Measurements from ENCODE around the gene RNF225. TPM values are rescaled to one million over a fixed set of nuclear protein-coding genes. Genes with fewer than 3 reads are reported as not detected.

RNF225 gene
- total RNA-seq, 1 donor from 2014 or later = 0.36 TPM

DNA sequence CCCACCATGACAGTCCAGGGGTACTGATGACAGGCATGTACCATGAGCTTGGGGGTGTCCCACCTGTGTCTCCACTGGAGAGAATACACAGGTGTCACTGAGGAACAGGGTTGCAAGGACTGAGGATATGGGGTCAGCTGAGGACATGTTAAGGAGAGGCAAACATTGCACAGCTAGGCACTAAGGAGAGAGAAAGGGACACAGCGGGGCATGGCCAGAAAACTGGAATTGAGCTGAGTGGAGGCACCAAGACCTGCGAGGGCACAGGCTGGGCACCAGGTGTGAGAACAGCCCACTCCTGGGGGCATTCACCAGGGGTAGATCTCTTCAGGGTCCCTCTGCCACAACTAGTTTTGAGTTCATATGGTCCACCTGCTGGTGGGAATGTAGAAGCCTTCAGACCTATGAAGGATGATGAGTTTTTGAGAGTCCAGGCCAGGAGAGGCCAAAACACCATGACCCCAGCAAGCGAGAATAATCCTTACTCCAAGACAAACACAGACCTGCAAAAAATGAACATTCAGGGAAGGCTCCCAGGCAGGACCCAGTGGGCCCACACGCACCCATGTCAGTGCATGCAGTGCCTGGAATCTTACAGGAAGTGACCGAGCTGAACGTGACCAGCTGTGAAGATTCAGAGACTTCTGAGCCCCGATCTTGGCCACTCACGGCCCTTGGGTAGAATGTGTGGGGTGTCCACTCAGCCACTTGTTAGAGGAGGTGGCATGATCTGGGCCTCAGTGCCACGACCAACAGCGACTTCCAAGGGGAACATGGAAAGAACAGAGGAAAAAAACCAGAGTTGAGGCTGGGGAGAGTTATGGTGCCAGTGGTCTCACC, 11.6 kb downstream of the RNF225 start:
- Histone ChIP-seq H3K4me1 (ENCODE audit: insufficient read depth, low read length) (peaks cover 16% of the 10 kb centered on the region), H3K36me3 (ENCODE audit: insufficient read depth, low read length) (no peaks in the 10 kb centered on the region), H3K79me2 (ENCODE audit: insufficient read depth, low read length) (peaks cover 28% of the 10 kb centered on the region), H3K4me3 (ENCODE audit: insufficient read depth, low read depth, low read length) (peak overlapping the region; percentile 75), H3K9ac (ENCODE audit: low read length) (peak overlapping the region; percentile 86), H2AFZ (ENCODE audit: low read depth, low read length) (no peak overlapping the region), H3K9me3 (ENCODE audit: insufficient read depth, low read depth, low read length) (no peaks in the 10 kb centered on the region), H3K27me3 (ENCODE audit: insufficient read depth, low read length) (no peaks in the 10 kb centered on the region), H3K27ac (ENCODE audit: low read depth, low read length) (no peak overlapping the region), H4K20me1 (ENCODE audit: insufficient read depth, low read length) (no peaks in the 10 kb centered on the region), H3K4me2 (ENCODE audit: low read length) (peak overlapping the region; percentile 93)
- TF ChIP-seq CTCF (IDR thresholded peaks at IDR 0.05; ENCODE audit: insufficient read depth, low read depth, low read length) (peak; percentile 20), EZH2 (IDR thresholded peaks at IDR 0.05; ENCODE audit: insufficient read depth, low read length) (no peak)
- Mint-ChIP-seq H3K9me3 (ENCODE audit: unreplicated experiment) (no peaks in the 10 kb centered on the region), H3K27ac (ENCODE audit: unreplicated experiment) (peak overlapping the region; percentile 16), H3K27me3 (ENCODE audit: low read depth, unreplicated experiment) (no peaks in the 10 kb centered on the region), H3K36me3 (ENCODE audit: low read depth, unreplicated experiment) (no peaks in the 10 kb centered on the region), H3K4me1 (ENCODE audit: low read depth, unreplicated experiment) (peaks cover 3% of the 10 kb centered on the region), H3K4me3 (ENCODE audit: unreplicated experiment) (peak overlapping the region; percentile 90)
- FAIRE-seq (no peak), DNase-seq (ENCODE audit: low read depth) (no peak)

DNA sequence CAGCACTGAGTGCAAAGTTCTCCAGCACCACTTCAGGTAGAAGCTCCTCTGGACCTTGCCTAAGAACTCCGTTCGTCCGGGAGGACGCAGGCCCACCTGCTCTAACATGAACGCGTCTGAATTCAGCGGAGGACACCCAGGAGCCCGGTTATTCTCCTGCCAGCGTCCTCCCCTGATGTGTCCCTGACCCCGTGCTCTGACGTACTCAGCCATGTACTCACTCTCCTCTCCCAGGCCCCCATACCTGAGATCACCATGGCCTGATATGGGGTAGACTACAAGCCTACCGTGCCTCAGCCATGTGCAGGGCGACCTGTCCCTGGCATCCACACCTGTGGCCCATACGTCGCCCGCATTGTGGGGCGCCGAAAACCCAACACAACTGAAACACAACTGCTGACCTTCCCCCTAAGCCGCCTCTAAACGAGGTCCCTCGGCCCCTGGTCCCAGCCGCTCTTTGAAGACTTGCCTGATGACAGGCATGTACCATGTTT, 12.2 kb downstream of the RNF225 start:
- peak overlapping the region; percentile 75 for H3K4me3 ChIP-seq (ENCODE audit: insufficient read depth, low read depth, low read length)
- H3K27ac ChIP-seq (ENCODE audit: low read depth, low read length) = peak overlapping the region; percentile 74
- H3K79me2 ChIP-seq (ENCODE audit: insufficient read depth, low read length) = peaks cover 28% of the 10 kb centered on the region
- H3K9ac ChIP-seq (ENCODE audit: low read length) = peak overlapping the region; percentile 86
- no peaks in the 10 kb centered on the region for H4K20me1 ChIP-seq (ENCODE audit: insufficient read depth, low read length)
- Mint-ChIP-seq H3K4me3 (ENCODE audit: unreplicated experiment) (peak overlapping the region; percentile 90), H3K27ac (ENCODE audit: unreplicated experiment) (peak overlapping the region; percentile 83), H3K9me3 (ENCODE audit: unreplicated experiment) (no peaks in the 10 kb centered on the region), H3K36me3 (ENCODE audit: low read depth, unreplicated experiment) (no peaks in the 10 kb centered on the region), H3K27me3 (ENCODE audit: low read depth, unreplicated experiment) (no peaks in the 10 kb centered on the region), H3K4me1 (ENCODE audit: low read depth, unreplicated experiment) (peaks cover 3% of the 10 kb centered on the region)
- no peaks in the 10 kb centered on the region for H3K36me3 ChIP-seq (ENCODE audit: insufficient read depth, low read length)
- peaks cover 15% of the 10 kb centered on the region for H3K4me1 ChIP-seq (ENCODE audit: insufficient read depth, low read length)
- no peaks in the 10 kb centered on the region for H3K27me3 ChIP-seq (ENCODE audit: insufficient read depth, low read length)
- FAIRE-seq = no peak
- DNase-seq (ENCODE audit: low read depth) = no peak
- no peaks in the 10 kb centered on the region for H3K9me3 ChIP-seq (ENCODE audit: insufficient read depth, low read depth, low read length)
- peak overlapping the region; percentile 93 for H3K4me2 ChIP-seq (ENCODE audit: low read length)
- peak overlapping the region; percentile 98 for H2AFZ ChIP-seq (ENCODE audit: low read depth, low read length)
- no peak for TF ChIP-seq EZH2 (IDR thresholded peaks at IDR 0.05; ENCODE audit: insufficient read depth, low read length)
- TF ChIP-seq CTCF (IDR thresholded peaks at IDR 0.05; ENCODE audit: insufficient read depth, low read depth, low read length) = no peak
